BLaER1 treated with 17β-estradiol and CSF1 and Interleukin-3, amounts not matched to agents 10 nM and 100 nM (cell line): Measurements from ENCODE around the gene CDH23.
A peak's percentile ranks its signal among the peaks of the same experiment; 100 is the strongest.

Source experiments
- H3K27ac ChIP-seq, 11 experiments: shearing (Covaris generic); formaldehyde crosslinking; 2 replicates each; pipeline ENCODE4 v1.8.1; 2022
- H3K27me3 ChIP-seq, 11 experiments: shearing (Covaris generic); formaldehyde crosslinking; 2 replicates each; pipeline ENCODE4 v1.8.1; 2022
- H3K36me3 ChIP-seq, 11 experiments: shearing (Covaris generic); formaldehyde crosslinking; 2 replicates each; pipeline ENCODE4 v1.8.1; 2022
- H3K4me1 ChIP-seq, 10 experiments: shearing (Covaris generic); formaldehyde crosslinking; 2 replicates each; pipeline ENCODE4 v1.8.1; 2022
- H3K4me2 ChIP-seq, 11 experiments: shearing (Covaris generic); formaldehyde crosslinking; 2 replicates each; pipeline ENCODE4 v1.8.1; 2022
- H3K4me3 ChIP-seq, 10 experiments: shearing (Covaris generic); formaldehyde crosslinking; 2 replicates each; pipeline ENCODE4 v1.8.1; 2022
- H3K9ac ChIP-seq, 11 experiments: shearing (Covaris generic); formaldehyde crosslinking; 2 replicates each; pipeline ENCODE4 v1.8.1; 2022
- H3K9me3 ChIP-seq, 11 experiments: shearing (Covaris generic); formaldehyde crosslinking; replicated peaks in 1 of 11; 2 replicates each; pipeline ENCODE4 v1.8.1; 2022
- H4K20me1 ChIP-seq, 11 experiments: shearing (Covaris generic); formaldehyde crosslinking; 2 replicates each; pipeline ENCODE4 v1.8.1; 2022
- Cebpa-rat ChIP-seq, 11 experiments: shearing (Covaris generic); IDR thresholded peaks; 2 replicates each; pipeline ENCODE4 v1.8.1; 2022

Gene CDH23

GRCh38 chr10:71802235-71802634 is 405.5 kb downstream of the CDH23 start:
- Histone ChIP-seq H3K4me2 (peak overlapping the region in 6 of 11 experiments; percentile 56 to 78 (median 71); a peak in 9 of 22 replicates), H3K27ac (no peak overlapping the region), H3K9ac (peak overlapping the region in 1 of 11 experiments; percentile 15; a peak in 1 of 22 replicates), H3K36me3 (no peaks in the 10 kb centered on the region), H3K9me3 (no peaks in the 10 kb centered on the region), H3K4me3 (no peak overlapping the region), H3K4me1 (peaks cover 5 to 85% (median 47%) of the 10 kb centered on the region in 10 experiments; a peak in 17 of 20 replicates), H4K20me1 (peaks cover 0 to 26% (median 0%) of the 10 kb centered on the region in 11 experiments; a peak in 1 of 22 replicates), H3K27me3 (no peaks in the 10 kb centered on the region)
- TF ChIP-seq Cebpa-rat (IDR thresholded peaks at IDR 0.05): peak in 1 of 11 experiments; percentile 14; a peak in 1 of 22 replicates

GRCh38 chr10:71802715-71803488 is 406.2 kb downstream of the CDH23 start:
- peaks cover 0 to 33% (median 0%) of the 10 kb centered on the region in 11 experiments; a peak in 2 of 22 replicates for H4K20me1 ChIP-seq
- H3K4me3 ChIP-seq: no peak overlapping the region
- H3K4me1 ChIP-seq: peaks cover 5 to 92% (median 47%) of the 10 kb centered on the region in 10 experiments; a peak in 17 of 20 replicates
- no peaks in the 10 kb centered on the region for H3K36me3 ChIP-seq
- H3K9me3 ChIP-seq: no peaks in the 10 kb centered on the region
- H3K4me2 ChIP-seq: peak overlapping the region in 7 of 11 experiments; percentile 56 to 78 (median 68); a peak in 13 of 22 replicates
- peak overlapping the region in 3 of 11 experiments; percentile 4 to 54 (median 20); a peak in 4 of 22 replicates for H3K27ac ChIP-seq
- peak overlapping the region in 1 of 11 experiments; percentile 15; a peak in 1 of 22 replicates for H3K9ac ChIP-seq
- TF ChIP-seq Cebpa-rat (IDR thresholded peaks at IDR 0.05): no peak
- no peaks in the 10 kb centered on the region for H3K27me3 ChIP-seq

- no peak for TF ChIP-seq Cebpa-rat (IDR thresholded peaks at IDR 0.05)
- no peaks in the 10 kb centered on the region for H3K9me3 ChIP-seq
- H3K4me1 ChIP-seq: peaks cover 5 to 97% (median 47%) of the 10 kb centered on the region in 10 experiments; a peak in 17 of 20 replicates
- H3K27me3 ChIP-seq: no peaks in the 10 kb centered on the region
- peak overlapping the region in 3 of 11 experiments; percentile 40 to 44 (median 41); a peak in 8 of 22 replicates for H3K9ac ChIP-seq
- no peak overlapping the region for H3K4me3 ChIP-seq
- H4K20me1 ChIP-seq: peaks cover 0 to 45% (median 0%) of the 10 kb centered on the region in 11 experiments; a peak in 3 of 22 replicates
- peak overlapping the region in 9 of 11 experiments; percentile 20 to 78 (median 66); a peak in 18 of 22 replicates for H3K4me2 ChIP-seq
- no peaks in the 10 kb centered on the region for H3K36me3 ChIP-seq
- H3K27ac ChIP-seq: peak overlapping the region in 5 of 11 experiments; percentile 11 to 60 (median 41); a peak in 9 of 22 replicates
Observed at GRCh38 chr10:71804077-71804476, 407.4 kb downstream of the CDH23 start.

GRCh38 chr10:71805776-71806703 is 409.3 kb downstream of the CDH23 start:
- Histone ChIP-seq H4K20me1 (peaks cover 0 to 55% (median 0%) of the 10 kb centered on the region in 11 experiments; a peak in 5 of 22 replicates), H3K4me1 (peaks cover 5 to 94% (median 61%) of the 10 kb centered on the region in 10 experiments; a peak in 17 of 20 replicates), H3K9ac (no peak overlapping the region), H3K36me3 (no peaks in the 10 kb centered on the region; a peak in 1 of 22 replicates), H3K27ac (0 out of 22 replicates have a peak overlapping the region, but pooled peaks of 1 of the 11 experiments have one; percentile 13), H3K9me3 (no peaks in the 10 kb centered on the region), H3K27me3 (no peaks in the 10 kb centered on the region), H3K4me2 (peak overlapping the region in 5 of 11 experiments; percentile 66 to 78 (median 74); a peak in 9 of 22 replicates), H3K4me3 (no peak overlapping the region)
- no peak for TF ChIP-seq Cebpa-rat (IDR thresholded peaks at IDR 0.05)

- no peak overlapping the region for H3K9ac ChIP-seq
- H3K27ac ChIP-seq: no peak overlapping the region
- peak overlapping the region in 3 of 11 experiments; percentile 13 to 17 (median 15); a peak in 3 of 22 replicates for H3K4me2 ChIP-seq
- no peaks in the 10 kb centered on the region for H3K27me3 ChIP-seq
- TF ChIP-seq Cebpa-rat (IDR thresholded peaks at IDR 0.05): no peak
- no peaks in the 10 kb centered on the region for H3K9me3 ChIP-seq
- peaks cover 0 to 64% (median 0%) of the 10 kb centered on the region in 11 experiments; a peak in 6 of 22 replicates for H4K20me1 ChIP-seq
- no peaks in the 10 kb centered on the region; a peak in 1 of 22 replicates for H3K36me3 ChIP-seq
- H3K4me1 ChIP-seq: peaks cover 5 to 90% (median 60%) of the 10 kb centered on the region in 10 experiments; a peak in 17 of 20 replicates
- no peak overlapping the region for H3K4me3 ChIP-seq
Observed at GRCh38 chr10:71806704-71807556, 410.2 kb downstream of the CDH23 start.

- Histone ChIP-seq H3K36me3 (peaks cover 0 to under 1% (median 0%) of the 10 kb centered on the region in 11 experiments; a peak in 3 of 22 replicates), H3K27ac (no peak overlapping the region), H3K9me3 (no peaks in the 10 kb centered on the region), H3K4me1 (peaks cover 5 to 88% (median 57%) of the 10 kb centered on the region in 10 experiments; a peak in 18 of 20 replicates), H3K27me3 (no peaks in the 10 kb centered on the region), H3K4me3 (no peak overlapping the region), H4K20me1 (peaks cover 0 to 73% (median 0%) of the 10 kb centered on the region in 11 experiments; a peak in 10 of 22 replicates), H3K4me2 (peak overlapping the region in 3 of 11 experiments; percentile 4 to 15 (median 13); a peak in 3 of 22 replicates), H3K9ac (no peak overlapping the region)
- no peak for TF ChIP-seq Cebpa-rat (IDR thresholded peaks at IDR 0.05)
Observed at GRCh38 chr10:71807557-71808510, 411.1 kb downstream of the CDH23 start.

GRCh38 chr10:71809628-71810027 is 412.9 kb downstream of the CDH23 start:
- Histone ChIP-seq H3K4me1 (peaks cover 0 to 88% (median 51%) of the 10 kb centered on the region in 10 experiments; a peak in 18 of 20 replicates), H4K20me1 (peaks cover 0 to 83% (median 15%) of the 10 kb centered on the region in 11 experiments; a peak in 18 of 22 replicates), H3K36me3 (peaks cover 0 to 15% (median 13%) of the 10 kb centered on the region in 11 experiments; a peak in 17 of 22 replicates), H3K27ac (no peak overlapping the region), H3K9ac (no peak overlapping the region), H3K27me3 (no peaks in the 10 kb centered on the region), H3K4me2 (peak overlapping the region in 3 of 11 experiments; percentile 9 to 68 (median 56); a peak in 6 of 22 replicates), H3K4me3 (no peak overlapping the region), H3K9me3 (no peaks in the 10 kb centered on the region)
- TF ChIP-seq Cebpa-rat (IDR thresholded peaks at IDR 0.05): no peak
